NOMO-1 (cell line): ENCODE results near the gene DUSP14.

Source experiments
- DNase-seq, 2 experiments: peaks; one replicate each; lab custom pipeline; 2025; ENCODE audit not compliant: unreplicated experiment in 2 of 2; lab: John Stamatoyannopoulos, UW

Gene DUSP14

DNA sequence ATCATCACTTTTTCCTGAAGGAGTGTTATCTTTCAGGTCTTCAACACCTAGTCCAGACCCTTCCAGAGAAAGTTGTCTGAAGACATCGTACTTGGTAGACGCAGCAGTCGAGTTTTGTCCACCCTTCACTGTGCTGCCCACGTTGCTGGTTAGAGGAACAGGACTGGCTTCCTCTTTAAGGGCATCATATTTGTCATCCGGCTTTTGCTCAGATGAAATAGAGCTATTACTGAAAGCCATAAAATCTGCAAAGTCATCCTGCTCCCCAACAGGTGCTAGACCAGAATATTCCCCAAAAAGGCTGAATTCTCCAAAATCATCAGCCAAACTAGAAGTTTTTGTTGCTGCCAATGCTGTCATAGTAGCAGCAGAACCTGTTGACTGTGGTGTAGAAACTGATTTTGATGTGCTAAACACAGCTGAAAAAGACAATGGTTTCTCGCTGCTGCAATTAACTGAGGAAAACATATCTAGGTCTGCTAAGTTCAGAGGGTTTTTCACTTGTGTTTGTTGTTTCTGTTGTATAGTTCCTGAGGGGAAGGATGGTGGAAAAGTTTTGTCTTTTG lies 63.8 kb downstream of the DUSP14 start:
- DNase-seq: no peak

DNA sequence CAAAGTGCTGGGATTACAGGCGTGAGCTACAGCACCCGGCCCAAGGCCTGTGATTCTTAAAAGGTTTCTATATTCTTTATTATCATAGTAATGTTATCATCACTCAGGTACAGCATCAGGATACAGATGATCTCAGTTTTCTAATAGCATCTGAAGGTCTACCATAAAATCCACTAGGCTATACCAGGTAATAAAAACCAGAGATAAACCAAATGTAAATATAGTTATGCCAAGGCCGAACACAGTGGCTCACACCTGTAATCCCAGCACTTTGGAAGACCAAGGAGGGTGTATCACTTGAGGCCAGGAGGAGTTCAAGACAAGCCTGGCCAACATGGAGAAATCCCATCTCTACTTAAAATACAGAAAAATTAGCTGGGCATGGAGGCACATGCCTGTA lies 65.7 kb downstream of the DUSP14 start:
- DNase-seq: no peak

- DNase-seq: no peak
Measured at GRCh38 chr17:37557482-37557881, 67.8 kb downstream of the DUSP14 start.

DNA sequence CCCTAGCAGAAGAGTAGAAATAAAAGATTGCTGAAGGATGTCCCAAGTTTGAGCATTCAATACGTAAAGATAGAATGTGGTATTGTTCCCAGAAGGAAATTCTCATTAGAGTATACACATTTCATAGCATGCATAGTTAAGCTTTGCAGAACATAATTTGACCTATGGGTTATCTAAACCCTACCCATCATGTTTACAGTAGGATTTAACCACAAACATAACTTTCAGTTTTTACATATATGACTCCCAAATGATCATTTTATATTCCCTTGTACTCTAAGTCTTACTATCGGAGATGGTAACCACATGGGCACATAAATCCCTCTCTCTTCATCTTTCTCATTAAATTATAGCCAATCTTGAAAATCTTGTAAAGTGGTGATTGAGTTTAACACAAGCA lies 68.6 kb downstream of the DUSP14 start:
- no peak for DNase-seq

DNA sequence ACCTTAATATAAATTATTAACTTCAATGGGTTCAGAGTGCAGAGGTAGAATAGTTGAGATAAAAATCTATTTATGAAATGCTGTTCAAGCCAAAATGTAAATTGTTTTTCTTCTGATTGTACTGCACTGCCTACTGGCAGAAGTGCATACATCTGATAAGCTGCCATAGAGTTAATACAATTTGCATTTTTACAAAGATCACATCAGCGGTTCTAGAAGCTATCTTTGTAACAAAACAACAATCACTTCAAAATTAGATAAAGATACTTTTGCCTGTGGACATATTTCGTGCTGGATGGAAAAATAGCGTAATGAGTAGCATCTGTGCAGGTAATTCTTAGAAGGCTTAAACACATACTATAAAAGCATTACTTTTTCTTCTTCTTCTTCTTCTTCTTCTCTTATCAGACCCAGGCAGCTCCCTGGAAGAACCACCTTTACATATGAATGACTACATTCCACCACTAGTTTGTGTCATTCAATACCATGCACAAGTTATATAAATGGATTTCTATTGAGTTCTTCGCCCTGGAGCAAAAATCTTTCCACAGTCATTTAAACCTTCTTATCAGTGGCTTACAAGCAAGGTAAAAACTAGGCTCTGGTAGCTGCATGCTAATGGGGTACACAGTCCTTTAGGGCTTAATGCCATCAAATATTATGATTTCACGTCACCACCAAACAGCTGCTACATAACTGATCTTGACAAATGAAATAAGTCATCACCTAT lies 72.5 kb downstream of the DUSP14 start:
- no peak for DNase-seq
